Lower lobe of right lung (tissue), 2 donors: ENCODE results near the gene RPTOR. TPM values are rescaled to one million over a fixed set of nuclear protein-coding genes. Genes with fewer than 3 reads are reported as not detected.

Experiments
- ATAC-seq, 2 donors: fragments of 200-7000 bp; cut with Tn5 transposase; one replicate each; pipeline ENCODE4 v1.9.1; 2020 to 2022; ENCODE audit warnings: mild to moderate bottlenecking in 2 of 2, moderate library complexity in 2 of 2
- DNase-seq: peaks from one replicate; pipeline ENCODE4 v3.0.0-alpha.2; 2020
- H3K27ac ChIP-seq: fragments of 200-600 bp; one replicate; pipeline ENCODE4 v1.8.0; 2022
- H3K27me3 ChIP-seq: fragments of 200-600 bp; one replicate; pipeline ENCODE4 v1.8.0; 2022; ENCODE audit warnings: low read depth
- H3K36me3 ChIP-seq: fragments of 200-600 bp; one replicate; pipeline ENCODE4 v1.8.0; 2022; ENCODE audit warnings: mild to moderate bottlenecking
- H3K4me1 ChIP-seq: fragments of 200-600 bp; one replicate; pipeline ENCODE4 v1.8.0; 2022
- H3K4me3 ChIP-seq: fragments of 200-600 bp; one replicate; pipeline ENCODE4 v1.8.0; 2022; ENCODE audit warnings: mild to moderate bottlenecking
- H3K9me3 ChIP-seq: fragments of 200-600 bp; one replicate; pipeline ENCODE4 v1.8.0; 2022
- CTCF ChIP-seq: fragments of 200-600 bp; IDR thresholded peaks from one replicate; pipeline ENCODE4 v1.8.0; 2022; ENCODE audit warnings: antibody characterized with exemption, mild to moderate bottlenecking
- intact Hi-C: fragments of 100-400 bp; cut with DNase I; formaldehyde crosslinking; loops from one replicate; pipeline ENCODE4 v1.11.0; 2022
- total RNA-seq: library from RNA; stranded (reverse); fragmentation: NEBNext Ultra II Directional; extraction: Animal tissue kit (Norgen Biotek cat#: 25700); gene quantifications from one replicate; pipeline ENCODE4 v1.2.1, GENCODE V29; 2021
- donor health status: DM: no; HTN: yes; CAD: no; lungs with severe emphysema.

Gene RPTOR
- total RNA-seq, 1 donor from 2014 or later, result 34.0 TPM

- ATAC-seq (no peak), DNase-seq (no peak)
- no peak for TF ChIP-seq CTCF
- peaks cover 19% of the 10 kb centered on the region for H3K4me1 ChIP-seq
- no peak overlapping the region for H3K4me3 ChIP-seq
- intact Hi-C loops, result no loop called here
- peaks cover 55% of the 10 kb centered on the region for H3K36me3 ChIP-seq
- H3K27me3 ChIP-seq, result peaks cover 5% of the 10 kb centered on the region
- no peak overlapping the region for H3K27ac ChIP-seq
- H3K9me3 ChIP-seq, result no peaks in the 10 kb centered on the region
Measured at GRCh38 chr17:80998118-80998747, 453.6 kb downstream of the RPTOR start.

DNA sequence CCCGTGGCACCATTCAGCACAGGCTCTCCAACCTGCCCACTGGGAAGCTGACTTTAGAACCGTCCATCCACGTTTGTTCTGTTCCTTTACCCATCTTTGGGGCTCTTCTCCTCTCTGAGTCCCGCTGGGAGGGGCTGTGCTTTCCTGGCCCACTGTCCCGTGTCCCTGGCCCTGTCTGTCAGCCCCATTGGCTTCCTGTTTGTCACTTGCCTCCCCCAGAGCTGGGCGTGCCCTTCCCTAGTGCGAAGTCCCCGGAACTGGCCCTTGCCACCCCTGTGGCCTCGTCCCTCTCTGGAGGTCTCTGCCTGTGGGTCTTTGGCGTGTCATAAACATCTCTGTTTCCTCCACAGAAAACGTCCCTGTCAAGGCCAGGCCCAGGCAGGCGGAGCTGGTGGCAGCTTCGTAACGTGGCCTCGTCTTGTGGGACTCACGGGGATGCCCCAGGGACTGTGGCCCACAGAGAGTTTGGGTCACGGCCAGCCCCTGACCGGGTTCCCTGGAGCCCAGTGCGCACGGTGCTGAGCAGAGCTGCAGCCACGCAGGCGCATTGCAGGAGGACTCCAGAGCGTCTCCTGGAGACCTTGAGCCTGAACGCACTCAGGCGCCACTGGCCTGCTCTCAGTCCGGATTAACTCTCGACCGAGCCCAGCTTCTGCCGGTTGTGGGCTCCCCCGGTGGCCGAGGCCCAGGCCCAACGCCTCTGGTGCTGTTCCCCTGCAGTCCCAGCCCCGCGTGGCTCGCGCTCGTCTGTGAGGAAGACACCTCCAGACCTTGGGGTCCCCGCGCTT, 454.3 kb downstream of the RPTOR start:
- DNase-seq, result peak; percentile 45
- no peak overlapping the region for H3K27ac ChIP-seq
- H3K4me1 ChIP-seq, result peaks cover 16% of the 10 kb centered on the region
- H3K4me3 ChIP-seq, result no peak overlapping the region
- H3K9me3 ChIP-seq, result no peaks in the 10 kb centered on the region
- intact Hi-C loops, result no loop called here
- no peak for TF ChIP-seq CTCF
- peaks cover 55% of the 10 kb centered on the region for H3K36me3 ChIP-seq
- peaks cover 12% of the 10 kb centered on the region for H3K27me3 ChIP-seq
- no peak for ATAC-seq

DNA sequence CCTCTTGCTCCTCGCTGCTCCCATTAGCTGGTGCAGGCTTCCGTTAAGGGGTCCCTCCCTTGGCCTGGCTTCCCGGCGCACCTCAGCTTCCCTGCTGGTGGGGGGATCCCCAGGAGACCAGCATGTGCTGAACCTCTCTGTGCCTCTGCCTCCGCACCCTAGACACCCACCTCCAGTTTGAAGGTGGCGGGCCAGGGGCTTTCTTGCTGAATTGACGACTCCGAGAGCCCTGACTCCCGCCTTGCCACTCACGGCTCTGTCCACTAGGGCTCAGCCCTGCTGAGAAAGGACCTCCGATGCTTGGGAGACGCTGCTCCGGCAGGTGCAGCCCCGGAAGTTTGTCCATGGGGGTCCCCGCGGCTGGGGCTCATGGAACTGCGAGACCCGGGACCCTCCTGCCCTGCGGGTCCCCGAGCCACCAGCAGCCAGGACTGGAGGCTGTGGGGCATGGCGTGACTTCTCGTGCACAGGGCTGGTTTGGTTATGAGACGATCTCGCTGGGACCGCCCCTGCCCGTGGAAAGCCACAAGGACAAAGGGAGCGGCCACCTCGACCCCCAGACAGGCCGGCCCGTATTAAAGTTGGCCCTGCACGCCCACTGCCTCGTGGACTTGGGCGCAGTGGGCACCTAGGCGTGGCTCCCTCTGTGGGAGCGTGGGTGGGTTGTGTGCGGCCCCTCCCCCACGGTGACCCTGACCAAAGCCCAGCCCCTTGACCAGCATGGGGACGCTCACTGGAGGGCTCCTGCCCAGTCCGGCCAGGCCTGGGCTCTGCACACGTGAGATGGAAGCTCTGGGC, 455.1 kb downstream of the RPTOR start:
- H3K4me3 ChIP-seq, result no peak overlapping the region
- H3K27ac ChIP-seq, result no peak overlapping the region
- intact Hi-C loops, result no loop called here
- peaks cover 55% of the 10 kb centered on the region for H3K36me3 ChIP-seq
- no peaks in the 10 kb centered on the region for H3K9me3 ChIP-seq
- no peak for ATAC-seq
- peak; percentile 45 for DNase-seq
- H3K27me3 ChIP-seq, result peaks cover 20% of the 10 kb centered on the region
- TF ChIP-seq CTCF, result no peak
- peaks cover 20% of the 10 kb centered on the region for H3K4me1 ChIP-seq

- Histone ChIP-seq H3K27me3 (peaks cover 25% of the 10 kb centered on the region), H3K9me3 (no peaks in the 10 kb centered on the region), H3K4me3 (no peak overlapping the region), H3K27ac (no peak overlapping the region), H3K4me1 (peaks cover 21% of the 10 kb centered on the region), H3K36me3 (peaks cover 50% of the 10 kb centered on the region)
- intact Hi-C loops, result no loop called here
- no peak for TF ChIP-seq CTCF
- ATAC-seq, result no peak
- DNase-seq, result no peak
Measured at GRCh38 chr17:81000334-81000630, 455.6 kb downstream of the RPTOR start.

GRCh38 chr17:81000631-81001357, 456.2 kb downstream of the RPTOR start:
- DNase-seq (no peak), ATAC-seq (no peak)
- Histone ChIP-seq H3K36me3 (peaks cover 45% of the 10 kb centered on the region), H3K4me3 (no peak overlapping the region), H3K9me3 (no peaks in the 10 kb centered on the region), H3K27ac (no peak overlapping the region), H3K4me1 (peaks cover 21% of the 10 kb centered on the region), H3K27me3 (peaks cover 30% of the 10 kb centered on the region)
- intact Hi-C loops, result no loop called here
- TF ChIP-seq CTCF, result no peak
